ENCODE measurements around the gene PDE6A.
A peak's percentile ranks its signal among the peaks of the same experiment; 100 is the strongest.
"Not testable (repeated sequence)": the region's sequence is repeated elsewhere in the genome, so short reads cannot be mapped to it uniquely, and the experiment has no call there.

PDE6A gene

DNA sequence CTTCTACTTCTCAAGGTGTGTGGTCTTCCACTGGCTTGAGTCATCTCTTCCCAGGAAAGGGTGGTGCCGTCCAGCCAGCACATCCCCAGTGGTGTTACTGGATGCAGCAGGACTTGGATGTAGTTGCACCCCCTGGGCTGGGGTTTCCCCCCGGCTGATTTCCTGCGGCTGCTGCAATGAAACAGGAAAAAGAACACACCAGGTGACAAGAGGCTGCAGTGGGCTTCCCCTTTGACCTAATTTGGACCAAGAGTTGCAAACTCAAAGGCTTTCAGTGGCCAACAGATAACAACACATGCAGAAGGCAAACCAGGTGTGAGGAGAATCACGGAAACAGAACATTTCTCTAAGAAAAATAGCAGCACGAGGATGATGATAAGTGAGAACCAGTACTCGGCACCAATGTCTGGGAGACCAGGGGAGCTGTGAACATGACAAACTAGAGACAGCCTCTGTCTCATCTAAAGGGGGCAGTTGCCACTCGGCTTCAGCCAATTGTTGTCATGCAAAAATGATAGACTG lies 83.7 kb downstream of the PDE6A start:
- no peak for DNase-seq (ENCODE audit: low spot score)

DNA sequence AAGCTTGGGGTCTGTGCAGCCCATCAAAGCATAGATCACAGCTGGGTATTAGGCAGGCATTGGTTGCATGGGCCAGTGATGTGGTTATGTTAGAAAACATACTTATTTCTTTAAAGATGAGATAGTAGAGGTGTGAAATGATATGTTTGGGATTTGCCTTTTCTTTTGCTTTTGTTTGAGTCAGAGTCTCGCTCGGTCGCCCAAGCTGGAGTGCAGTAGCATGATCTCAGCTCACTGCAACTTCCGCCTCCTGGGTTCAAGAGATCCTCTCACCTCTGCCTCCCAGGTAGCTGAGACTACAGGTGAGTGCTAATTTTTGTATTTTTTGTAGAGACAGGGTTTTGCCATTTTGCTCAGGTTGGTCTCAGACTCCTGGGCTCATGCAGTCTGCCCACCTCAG lies 84.8 kb downstream of the PDE6A start:
- DNase-seq (ENCODE audit: low spot score) = no peak

DNA sequence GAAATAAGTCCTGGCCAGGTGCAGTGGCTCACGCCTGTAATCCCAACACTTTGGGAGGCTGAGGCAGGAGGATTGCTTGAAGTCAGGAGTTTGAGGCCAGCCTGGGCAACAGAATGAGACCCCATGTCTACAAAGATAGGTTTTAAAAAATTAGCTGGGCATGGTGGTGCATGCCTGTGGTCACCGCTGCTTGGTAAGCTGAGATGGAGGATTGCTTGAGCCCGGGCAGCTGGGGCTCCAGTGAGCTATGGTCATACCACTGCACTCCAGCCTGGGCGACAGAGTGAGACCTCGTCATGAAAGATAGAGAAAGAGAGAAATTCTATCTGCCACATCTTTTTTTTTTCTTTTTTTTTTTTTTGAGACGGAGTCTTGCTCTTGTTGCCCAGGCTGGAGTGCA lies 86.1 kb downstream of the PDE6A start:
- DNase-seq (ENCODE audit: low spot score) = not testable (repeated sequence)

GRCh38 chr5:149857499-149857898 lies 87.1 kb downstream of the PDE6A start:
- DNase-seq (ENCODE audit: low spot score) = no peak

DNA sequence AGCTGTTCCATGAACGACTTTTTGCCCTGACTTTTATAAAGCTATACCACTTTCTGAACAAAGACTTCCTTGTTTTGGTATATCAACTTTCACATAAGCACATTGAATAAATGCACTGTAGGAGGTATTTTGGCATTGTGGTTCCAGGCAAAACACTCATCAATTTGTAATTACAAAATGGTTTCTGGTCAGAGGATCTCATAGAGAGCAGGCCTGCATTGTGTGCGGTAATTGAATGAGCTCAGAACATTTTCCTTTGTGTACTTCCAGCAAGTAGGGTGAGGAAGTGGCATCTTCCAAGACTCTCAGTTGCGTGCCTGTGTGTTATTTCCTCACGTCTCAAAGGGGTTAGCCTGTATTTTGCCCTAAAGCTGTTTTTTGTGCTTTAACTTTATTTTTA lies 89.2 kb downstream of the PDE6A start:
- DNase-seq (ENCODE audit: low spot score) = no peak

DNA sequence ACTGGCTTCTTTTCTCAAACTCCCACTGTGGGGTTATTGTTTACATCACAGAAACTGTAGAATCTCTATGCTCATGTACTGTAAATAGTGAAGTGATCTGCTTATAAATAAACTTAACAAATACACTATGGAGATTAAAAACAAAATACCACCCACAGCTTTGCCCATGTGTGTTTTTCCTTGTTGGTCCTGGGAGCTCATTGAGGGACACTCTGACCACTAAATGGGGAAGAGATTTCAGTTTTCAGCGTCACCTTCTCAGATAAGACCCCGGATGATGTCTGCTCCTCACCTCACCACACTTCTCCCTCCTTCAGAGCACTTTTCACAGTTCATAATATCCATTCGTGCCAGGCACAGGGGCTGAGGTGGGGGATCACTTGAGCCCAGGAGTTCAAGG lies 89.7 kb downstream of the PDE6A start:
- no peak for DNase-seq (ENCODE audit: low spot score)

DNA sequence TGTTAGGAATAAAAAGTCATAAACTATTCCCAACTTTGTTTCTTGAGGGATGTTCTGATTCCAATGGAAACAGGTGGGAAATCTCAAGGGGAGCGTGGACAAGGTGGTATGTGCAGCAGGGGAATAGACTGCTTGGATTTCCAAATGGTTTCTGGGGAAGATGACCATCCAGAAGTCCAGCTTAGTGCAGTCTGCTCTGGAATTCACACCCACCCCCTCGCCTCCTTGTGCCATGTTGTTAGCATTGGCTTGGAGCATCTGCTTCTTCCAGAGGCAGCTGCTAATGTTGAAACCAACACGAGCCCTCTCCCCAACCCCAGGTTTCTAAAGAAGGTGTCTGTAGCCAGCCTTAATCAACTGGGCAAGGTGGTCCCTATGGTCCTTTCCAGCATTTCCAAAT lies 90.9 kb downstream of the PDE6A start:
- no peak for DNase-seq (ENCODE audit: low spot score)

DNA sequence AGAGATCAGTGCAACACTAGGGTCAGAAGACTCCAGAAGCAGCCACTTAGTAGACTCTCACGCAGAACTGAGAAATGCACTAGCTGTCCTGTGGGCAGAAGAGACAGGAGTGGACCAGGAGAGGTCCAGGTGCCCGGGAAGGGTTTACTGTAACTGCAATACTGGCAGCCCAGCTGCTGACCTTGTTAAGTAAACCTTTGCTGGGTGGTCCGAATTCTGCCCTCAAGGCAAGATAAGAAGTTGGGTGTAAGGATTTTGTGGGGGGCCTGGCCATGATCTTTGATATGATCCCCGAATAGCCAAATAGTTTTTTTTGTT lies 91.3 kb downstream of the PDE6A start:
- DNase-seq (ENCODE audit: low spot score) = no peak

- peak; percentile 83 for DNase-seq (ENCODE audit: low spot score)
These were observed 91.8 kb downstream of the PDE6A start for GRCh38 chr5:149852641-149853330.

DNA sequence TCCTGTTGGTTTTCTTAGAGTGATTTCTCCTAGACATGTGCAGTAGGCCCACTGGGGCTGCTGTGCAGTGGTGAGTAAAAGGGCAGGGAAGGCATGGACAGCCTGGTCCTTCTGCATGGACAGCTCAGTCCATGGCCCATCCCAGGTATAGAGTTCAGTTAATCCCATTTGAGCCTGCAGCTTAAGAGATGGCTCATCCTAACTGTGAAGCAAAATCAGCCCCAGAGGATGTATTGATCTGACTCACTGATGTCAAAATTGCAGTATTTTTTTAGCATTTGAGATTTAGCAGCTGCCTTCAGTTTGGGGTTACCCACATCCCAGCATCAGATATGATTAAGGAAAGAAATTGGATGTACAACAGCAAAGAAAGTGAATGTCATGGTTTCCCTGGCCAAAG lies 93.4 kb downstream of the PDE6A start:
- DNase-seq (ENCODE audit: low spot score) = no peak

- DNase-seq (ENCODE audit: low spot score) = no peak
These were observed 94.4 kb downstream of the PDE6A start for GRCh38 chr5:149849966-149850910.

GRCh38 chr5:149849280-149849965 lies 95.2 kb downstream of the PDE6A start:
- no peak for DNase-seq (ENCODE audit: low spot score)

DNA sequence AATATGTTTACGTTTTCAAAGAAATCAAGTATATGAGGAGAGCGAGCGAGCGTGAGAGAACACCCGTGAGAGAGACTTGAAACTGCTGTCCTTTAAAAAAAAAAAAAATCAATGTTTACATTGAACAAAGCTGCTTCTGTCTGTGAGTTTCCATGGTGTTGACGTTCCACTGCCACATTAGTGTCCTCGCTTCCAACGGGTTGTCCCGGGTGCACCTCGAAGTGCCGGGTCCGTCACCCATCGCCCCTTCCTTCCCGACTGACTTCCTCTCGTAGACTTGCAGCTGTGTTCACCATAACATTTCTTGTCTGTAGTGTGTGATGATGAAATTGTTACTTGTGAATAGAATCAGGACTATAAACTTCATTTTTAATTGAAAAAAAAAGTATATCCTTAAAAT lies 97.0 kb downstream of the PDE6A start:
- no peak for DNase-seq (ENCODE audit: low spot score)

- no peak for DNase-seq (ENCODE audit: low spot score)
These were observed 98.6 kb downstream of the PDE6A start for GRCh38 chr5:149846021-149846420.

GRCh38 chr5:149845601-149846000 lies 99.0 kb downstream of the PDE6A start:
- no peak for DNase-seq (ENCODE audit: low spot score)

- no peak for DNase-seq (ENCODE audit: low spot score)
These were observed 102.5 kb downstream of the PDE6A start for GRCh38 chr5:149841851-149842793.

DNA sequence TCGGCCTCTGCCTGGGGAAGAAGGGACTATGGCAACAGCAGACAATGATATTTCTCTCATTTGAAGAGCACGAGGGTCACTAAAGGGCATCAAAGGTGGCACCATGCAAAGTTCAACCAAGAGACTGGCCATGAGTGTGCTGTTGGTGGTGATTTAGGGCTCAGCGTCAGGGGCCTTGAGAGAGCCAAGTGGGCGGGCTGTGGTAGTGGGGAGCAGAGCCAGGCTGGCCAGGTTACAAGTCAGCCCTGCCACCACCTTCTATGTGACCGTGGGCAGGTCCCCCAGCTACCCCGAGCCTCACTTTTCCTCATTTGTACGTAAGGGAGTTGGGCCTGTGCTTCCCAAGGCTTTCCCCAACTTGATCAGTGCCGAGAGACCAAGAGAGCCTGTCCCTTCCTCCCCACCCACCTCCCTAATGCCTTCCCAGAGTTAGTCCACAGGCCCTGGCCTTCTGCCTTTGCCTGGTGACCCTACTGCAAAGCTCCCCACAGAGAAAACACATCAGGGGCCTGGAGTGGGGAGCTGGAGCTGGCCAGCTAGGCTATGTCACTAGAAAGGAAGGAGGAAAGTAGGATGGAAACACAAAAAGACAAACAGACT lies 104.3 kb downstream of the PDE6A start:
- DNase-seq (ENCODE audit: low spot score) = no peak

GRCh38 chr5:149839761-149840160 lies 104.8 kb downstream of the PDE6A start:
- DNase-seq (ENCODE audit: low spot score) = peak; percentile 29

DNA sequence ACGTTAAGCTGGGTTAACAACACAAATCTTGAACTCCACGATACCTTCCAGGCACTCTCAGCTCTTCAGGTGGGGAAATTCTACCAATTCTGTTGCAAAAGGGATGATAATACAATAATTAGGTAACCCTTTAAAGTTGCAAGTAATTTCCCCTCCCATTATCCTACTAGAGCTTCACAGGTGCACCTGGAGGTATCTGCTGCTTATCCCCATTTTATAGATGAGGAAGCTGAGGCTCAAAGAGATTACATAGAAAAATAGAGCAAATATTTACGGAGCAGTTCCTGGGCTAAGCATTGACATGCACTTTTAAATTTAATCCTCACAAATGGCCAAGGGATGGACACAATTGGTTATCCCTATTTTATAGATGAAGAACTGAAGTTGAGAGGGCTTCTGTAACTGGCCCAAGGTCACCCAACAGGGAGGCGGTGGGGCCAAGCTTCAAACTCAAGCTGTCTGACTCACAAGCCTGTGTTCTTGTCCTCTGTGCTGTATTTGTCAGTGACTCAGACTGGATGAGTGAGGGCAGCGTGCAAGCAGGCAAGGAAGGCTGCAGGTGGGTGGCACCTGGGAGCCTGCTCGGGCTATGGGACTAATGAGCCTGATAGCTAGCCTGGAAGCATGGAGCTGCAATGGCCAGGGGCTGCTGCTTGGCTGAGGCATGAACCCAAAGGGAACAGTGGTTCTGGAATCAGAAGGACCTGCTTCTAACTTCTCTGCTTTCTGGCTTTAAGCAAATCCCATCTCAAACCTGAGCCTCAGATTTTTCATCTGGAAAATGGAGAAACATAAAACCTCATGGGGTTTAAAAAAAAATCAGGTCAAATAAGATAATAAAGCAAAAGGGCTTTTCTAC lies 105.5 kb downstream of the PDE6A start:
- peak; percentile 43 for DNase-seq (ENCODE audit: low spot score)

GRCh38 chr5:149837680-149838269 lies 106.8 kb downstream of the PDE6A start:
- DNase-seq (ENCODE audit: low spot score) = peak; percentile 92

All from AG20443 (cell line).